H1 (cell line): ENCODE measurements around the gene ARGLU1. TPM values are rescaled to one million over a fixed set of nuclear protein-coding genes. Genes with fewer than 3 reads are reported as not detected.

ENCODE experiments used
- HDAC6 ChIP-seq: IDR thresholded peaks from one replicate; pipeline ENCODE4 v1.7.1; 2012; ENCODE audit warnings: low read depth, mild to moderate bottlenecking, inconsistent platforms, low read length, moderate library complexity
- SP2 ChIP-seq: IDR thresholded peaks from 2 replicates; pipeline ENCODE4 v1.6.1; 2012; ENCODE audit warnings: mild to moderate bottlenecking, low read length, inconsistent platforms
- polyA plus RNA-seq, 7 experiments: library from polyadenylated mRNA; depleted of rRNA in 3 of 7; stranded (reverse) in 5 of 7; unstranded in 2 of 7; fragments of >200 nt in 5 of 7; fragments of 200-250 nt in 2 of 7; gene quantifications; 1 replicate in 5 of 7; 2 replicates in 1 of 7; 4 replicates in 1 of 7; pipeline versions ENCODE4 v1.2.1 to v1.2.3, GENCODE V29; 2011 to 2013; ENCODE audit warnings: missing spikeins in 2 of 7, mixed read lengths in 2 of 7
- total RNA-seq: library from RNA; stranded (reverse); fragmentation: NEBNext Ultra II Directional; extraction: Animal tissue kit (Norgen Biotek cat#: 25700); gene quantifications from 2 replicates; pipeline ENCODE4 v1.2.1, GENCODE V29; 2021

Gene ARGLU1
- total and polyA plus RNA-seq, 2 of the 8 experiments (the other 6 are each of a cell fraction or from before 2014, with no cell fraction given), result 47.8 to 84.9 TPM

DNA sequence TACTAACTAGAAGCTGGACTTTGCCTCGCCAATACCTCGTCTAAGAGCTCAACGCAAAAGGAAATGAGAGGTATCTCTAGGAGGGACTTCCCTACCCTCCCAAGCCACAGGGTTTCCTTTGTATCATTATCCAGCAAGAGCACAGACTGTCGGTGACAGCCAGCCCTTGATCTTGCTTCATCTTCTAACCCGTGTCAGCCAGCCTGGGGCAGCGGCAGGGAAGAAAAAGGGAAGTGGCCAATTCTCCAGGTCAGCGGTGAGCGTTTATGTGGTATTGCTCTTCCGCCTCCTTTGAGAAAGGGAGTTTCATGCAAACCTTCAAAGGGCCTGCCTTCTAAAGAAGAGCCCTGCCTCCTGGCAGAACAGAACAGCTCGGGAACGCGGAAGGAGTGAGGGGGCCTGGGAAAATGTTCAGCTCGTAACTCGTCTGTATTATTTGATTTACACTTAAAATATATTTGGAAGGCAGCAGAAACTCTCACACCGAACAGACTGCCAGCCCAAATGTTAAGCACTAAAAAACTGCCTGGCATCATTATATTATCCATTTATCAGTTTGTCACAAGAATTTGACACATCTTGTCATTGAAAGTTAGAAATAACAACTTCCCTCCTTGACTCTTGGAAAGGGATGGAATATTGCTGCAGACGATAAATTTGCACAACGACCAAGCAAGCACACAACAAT is 74.3 kb downstream of the ARGLU1 start (continued):
- TF ChIP-seq HDAC6 (no peak), SP2 (no peak)
